ENCODE data around the gene CNNM4.

The CNNM4 gene

DNA sequence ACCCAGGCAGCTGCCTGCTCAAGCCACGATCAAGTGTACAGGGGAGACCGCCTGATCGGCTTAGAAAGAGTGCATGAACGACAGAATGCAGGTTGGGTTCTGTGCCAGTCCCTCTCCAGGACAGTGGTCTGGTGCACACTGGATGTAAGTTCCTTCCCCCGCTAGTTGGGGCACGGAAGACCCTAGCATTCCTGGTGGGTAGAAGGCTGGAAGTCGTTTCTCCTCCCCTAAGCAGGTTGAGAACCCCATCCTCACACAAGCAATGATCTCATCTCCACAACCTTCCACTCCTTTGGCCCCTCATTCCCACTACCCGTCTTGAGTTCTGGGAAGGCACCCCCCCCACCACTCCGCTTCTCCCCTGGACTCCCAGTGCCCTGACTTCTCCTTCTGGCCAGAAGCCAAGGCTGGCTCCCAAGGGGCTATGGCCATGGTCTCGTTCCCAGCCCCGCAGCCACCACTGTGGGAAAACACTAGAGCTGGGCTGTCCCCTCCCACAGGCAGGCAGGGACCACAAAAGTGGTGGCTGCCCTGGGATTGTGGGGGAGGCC, 98.5 kb downstream of the CNNM4 start:
- no peak for DNase-seq (ENCODE audit: low spot score)

DNA sequence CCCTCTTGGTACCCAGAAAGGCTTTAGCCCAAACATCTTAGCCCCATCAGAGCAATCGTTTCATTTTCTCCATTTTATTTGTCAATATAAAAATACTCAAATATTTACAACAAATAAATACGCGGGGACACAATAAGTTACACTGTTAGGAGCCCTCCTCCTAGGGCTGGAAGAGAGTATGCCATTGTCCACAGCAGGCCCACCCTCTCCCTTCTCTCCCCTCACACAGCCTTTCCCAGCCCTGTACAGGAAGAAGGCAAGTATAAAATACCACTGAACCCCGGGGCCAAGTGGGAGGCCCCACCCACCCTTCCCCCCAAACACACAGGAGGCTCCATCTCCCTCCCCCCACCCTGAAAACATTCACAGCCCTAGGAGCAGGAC, 99.0 kb downstream of the CNNM4 start:
- DNase-seq (ENCODE audit: low spot score) = no peak

DNA sequence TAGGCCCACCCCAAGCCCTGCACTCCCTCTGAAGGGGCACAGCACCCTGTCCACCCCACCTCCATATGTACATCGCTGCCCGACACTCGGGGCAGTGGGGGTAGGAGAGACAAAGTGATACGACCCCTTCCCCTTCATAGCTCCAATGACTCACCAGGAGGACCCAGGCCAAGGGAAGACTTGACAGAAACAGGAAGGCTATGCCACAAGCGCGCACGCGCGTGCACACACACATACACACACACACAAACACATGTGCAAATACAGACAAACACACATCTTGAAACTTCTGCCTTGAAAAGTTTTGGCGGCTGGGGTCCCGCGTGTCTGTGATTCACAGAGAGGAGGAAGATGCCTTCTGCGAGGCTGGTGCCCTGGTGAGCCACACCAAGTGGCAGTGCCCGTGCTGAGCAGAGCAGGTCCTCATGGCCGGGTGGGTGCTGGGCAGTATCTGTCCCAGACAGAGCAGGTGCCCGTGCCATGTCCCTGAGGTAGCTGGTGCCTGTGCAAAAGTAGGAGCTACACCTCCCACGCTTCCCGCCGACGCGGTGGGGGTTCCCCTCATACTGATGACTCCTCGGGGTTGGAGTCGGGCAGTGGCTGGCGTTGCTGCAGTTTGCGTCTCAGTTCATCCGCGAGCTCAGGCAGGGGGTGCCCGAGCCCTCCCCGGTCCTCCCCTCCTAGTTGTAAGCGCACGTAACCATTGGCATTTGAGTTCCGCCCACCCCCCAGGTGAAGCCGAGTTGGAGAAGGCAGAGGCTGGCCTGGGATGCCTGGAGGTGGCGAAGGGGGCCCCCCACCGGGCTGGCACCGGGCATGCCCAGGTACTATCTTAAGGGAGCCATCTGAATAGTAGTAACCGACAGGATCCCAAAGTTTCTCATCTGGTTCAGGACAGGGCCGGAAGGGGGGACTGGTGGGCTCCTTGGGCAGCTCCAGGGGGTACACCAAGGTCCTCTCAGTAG, 99.6 kb downstream of the CNNM4 start:
- no peak for DNase-seq (ENCODE audit: low spot score)

DNA sequence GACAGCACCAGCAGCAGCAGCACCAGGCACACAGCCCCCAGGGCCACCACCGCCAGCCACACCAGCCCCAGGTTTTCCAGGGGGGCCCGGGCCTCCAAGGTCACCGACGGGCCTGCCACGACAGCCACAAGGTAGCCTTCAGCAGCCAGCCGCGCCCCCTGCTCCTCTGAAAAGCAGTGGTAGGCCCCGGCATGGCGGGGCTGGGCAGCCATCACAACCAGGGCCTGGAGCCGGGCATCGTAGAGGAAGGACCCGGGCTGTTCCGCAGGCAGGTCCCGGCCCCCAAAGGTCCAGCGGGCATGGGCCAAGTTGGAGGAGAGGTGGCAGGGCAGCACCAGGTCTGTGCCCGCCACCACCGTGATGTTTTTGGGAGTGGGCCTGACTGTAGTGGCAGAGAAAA, 100.4 kb downstream of the CNNM4 start:
- DNase-seq (ENCODE audit: low spot score) = no peak
